Cardiac septum (tissue), 1 donor: ENCODE data around the gene SMCO2. TPM values are rescaled to one million over a fixed set of nuclear protein-coding genes. Genes with fewer than 3 reads are reported as not detected.

Experiments
- DNase-seq: peaks from one replicate; pipeline ENCODE4 v3.0.0-alpha.2; 2020; ENCODE audit warnings: low spot score
- intact Hi-C: fragments of 100-400 bp; cut with DNase I; formaldehyde crosslinking; loops from one replicate; pipeline ENCODE4 v1.14.0; 2022
- total RNA-seq: library from RNA; stranded (reverse); fragmentation: NEBNext Ultra II Directional; extraction: Animal tissue kit (Norgen Biotek cat#: 25700); gene quantifications from one replicate; pipeline ENCODE4 v1.2.1, GENCODE V29; 2021
- donor health status: DM: no; HTN: no; CAD: no.

The SMCO2 gene
- total RNA-seq, 1 donor from 2014 or later, result 0.38 TPM

DNA sequence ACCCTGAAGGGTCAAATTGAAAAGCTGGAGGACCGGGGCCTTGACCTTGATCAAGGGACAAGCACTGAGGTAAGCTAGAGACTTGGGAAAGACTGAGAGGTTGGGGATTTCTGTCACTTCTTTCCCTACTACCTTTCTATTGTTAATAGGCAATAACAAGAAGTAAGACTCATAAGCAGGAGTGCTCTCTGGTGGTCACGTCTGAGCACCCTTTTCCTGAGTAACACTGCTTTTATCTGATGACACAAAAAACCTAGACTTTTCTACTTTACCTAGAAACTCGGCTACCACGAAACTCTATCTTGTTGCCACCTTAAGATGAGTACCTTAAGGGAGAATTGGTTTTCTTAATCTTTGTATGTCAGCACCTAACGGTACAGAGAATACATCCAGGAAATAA is 41.9 kb downstream of the SMCO2 start:
- intact Hi-C loops, result no loop called here

DNA sequence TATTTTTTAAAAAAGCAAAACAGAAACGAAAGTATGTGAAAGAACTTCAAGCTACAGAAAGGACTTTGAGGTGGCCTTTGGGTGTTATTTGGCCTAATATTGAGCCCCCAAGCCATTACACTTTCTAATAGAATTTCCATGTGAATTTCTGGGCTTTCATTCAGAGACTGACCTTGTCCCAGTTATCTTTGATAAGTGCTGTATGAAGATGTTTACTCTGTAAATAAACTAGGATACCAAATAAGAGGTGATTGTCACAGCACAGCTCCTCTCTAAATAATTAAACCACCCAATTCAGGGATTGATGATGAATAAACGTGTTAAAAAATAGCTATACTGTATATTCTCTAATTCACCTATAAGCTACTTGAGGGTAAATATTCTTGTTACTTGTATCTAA is 44.7 kb downstream of the SMCO2 start:
- no peak for DNase-seq
- intact Hi-C loops, result no loop called here

More for the DNA sequence above, 41.9 kb downstream of the SMCO2 start:
- DNase-seq, result no peak

DNA sequence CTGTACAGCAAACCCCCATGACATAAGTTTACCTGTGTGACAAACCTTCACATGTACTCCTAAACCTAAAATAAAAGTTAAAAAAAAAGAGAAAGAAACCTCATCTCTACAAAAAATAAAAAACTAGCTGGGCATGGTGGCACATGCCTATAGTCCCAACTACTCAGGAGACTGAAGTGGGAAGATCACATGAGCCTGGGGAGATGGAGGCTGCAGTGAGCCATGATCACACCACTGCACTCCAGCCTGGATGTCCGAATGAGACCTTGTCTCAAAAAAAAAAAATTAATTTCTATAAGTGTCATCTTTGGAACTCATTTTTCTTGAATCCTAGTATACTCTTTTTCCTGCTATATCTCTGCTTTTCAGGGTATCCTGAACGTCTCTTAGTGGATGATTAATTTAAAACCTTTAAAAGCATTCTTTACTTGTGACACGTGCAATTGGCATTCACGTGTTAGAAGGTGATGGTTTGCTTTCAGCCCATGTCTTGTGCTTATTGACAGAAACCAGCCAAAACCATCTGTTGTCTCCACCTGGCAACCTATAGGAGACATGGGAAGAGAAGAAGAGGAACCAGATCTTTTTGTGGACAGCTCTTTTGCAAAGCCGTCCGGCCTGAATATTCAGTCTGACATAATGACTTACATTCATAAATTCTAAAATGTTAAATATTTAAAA is 46.9 kb downstream of the SMCO2 start:
- DNase-seq, result no peak
- intact Hi-C loops, result no loop called here

DNA sequence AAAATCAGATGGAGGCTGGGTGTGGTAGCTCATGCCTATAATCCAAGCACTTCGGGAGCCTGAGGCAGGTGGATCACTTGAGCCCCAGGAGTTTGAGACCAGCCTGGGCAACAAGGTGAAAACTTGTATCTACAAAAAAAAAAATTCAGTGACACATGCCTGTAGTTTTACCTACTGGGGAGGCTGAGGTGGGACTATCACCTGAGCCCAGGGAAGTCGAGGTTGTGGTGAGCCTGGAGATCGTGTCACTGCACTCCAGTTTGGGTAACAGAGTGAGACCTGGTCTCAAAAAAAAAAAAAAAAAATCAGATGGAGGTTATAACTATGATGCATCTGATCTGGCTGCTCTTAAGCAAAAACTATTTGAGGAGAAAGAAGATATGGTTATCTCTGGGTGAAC is 50.9 kb downstream of the SMCO2 start:
- intact Hi-C loops, result no loop called here
- DNase-seq, result no peak

DNA sequence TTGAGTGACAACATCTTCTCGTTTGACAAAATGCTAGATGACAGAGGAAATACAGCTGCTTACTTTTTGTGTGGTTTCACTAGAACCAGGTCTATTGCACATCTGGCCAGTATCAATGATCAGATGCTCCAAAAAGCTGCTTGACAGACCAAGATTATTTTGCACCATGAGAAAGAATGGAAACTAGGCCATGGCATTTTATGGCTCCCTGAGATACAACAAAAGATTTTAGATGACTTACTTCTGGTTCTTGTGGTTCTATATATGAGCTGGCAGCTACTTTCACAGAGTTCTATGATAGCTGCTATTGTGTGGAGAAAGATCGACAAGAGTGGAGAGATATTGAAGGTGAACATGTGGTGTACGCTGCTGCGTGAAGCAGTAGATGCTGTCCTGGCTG is 51.6 kb downstream of the SMCO2 start:
- no peak for DNase-seq
- intact Hi-C loops, result no loop called here

DNA sequence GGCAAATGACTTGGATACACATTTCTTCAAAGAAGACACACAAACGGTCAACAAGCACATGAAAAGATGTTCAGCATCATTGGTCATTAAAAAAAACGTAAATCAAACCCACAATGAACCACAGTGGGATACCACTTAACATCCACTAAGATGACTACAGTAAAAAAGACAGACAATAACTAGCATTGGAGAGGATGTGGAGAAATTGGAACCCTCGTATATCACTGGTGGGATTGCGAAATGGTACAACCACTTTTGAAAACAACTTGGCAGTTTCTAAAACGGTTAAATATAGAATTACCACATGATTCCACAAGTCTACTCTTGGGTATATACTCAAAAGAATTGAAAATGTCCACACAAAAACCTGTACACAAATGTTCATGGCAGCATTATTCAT is 52.2 kb downstream of the SMCO2 start:
- intact Hi-C loops, result no loop called here
- no peak for DNase-seq

DNA sequence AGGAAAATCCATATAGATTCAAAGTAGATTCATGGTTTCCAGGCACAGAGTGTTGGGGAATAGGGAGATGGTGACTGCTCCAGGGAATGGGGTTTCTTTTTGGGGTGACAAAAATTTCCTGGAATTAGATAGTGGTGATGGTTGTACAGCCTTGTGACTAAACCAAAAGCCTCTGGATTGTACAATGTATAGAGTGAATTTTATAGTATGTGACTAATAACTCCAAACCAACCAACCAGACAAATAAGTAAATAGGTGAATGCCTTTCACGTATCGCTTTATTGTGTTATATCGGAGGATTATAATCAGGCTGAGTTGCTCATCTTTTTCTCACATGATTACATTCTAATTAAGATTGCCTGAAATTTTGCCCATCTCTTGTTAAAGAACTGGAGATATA is 52.8 kb downstream of the SMCO2 start:
- DNase-seq, result no peak
- intact Hi-C loops, result no loop called here

DNA sequence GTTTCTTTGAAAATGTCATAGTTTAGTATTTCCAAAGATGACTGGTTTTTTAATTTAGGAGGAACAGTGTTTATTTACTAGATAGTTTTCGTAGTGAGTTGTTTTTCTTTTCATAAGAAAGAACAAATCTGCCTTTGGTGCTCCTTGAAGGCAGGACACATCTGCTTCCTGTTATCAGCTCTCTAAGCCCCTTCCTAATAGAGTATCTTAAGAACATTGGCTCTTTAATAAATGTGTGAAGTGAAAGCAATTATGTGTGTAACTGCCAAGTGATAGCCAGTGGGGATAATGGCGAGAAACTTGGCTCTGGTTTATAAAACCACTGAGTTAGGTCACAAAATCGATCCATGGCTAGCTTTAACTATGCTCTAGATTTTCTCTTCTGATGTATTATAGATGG is 54.0 kb downstream of the SMCO2 start:
- intact Hi-C loops, result no loop called here
- no peak for DNase-seq

DNA sequence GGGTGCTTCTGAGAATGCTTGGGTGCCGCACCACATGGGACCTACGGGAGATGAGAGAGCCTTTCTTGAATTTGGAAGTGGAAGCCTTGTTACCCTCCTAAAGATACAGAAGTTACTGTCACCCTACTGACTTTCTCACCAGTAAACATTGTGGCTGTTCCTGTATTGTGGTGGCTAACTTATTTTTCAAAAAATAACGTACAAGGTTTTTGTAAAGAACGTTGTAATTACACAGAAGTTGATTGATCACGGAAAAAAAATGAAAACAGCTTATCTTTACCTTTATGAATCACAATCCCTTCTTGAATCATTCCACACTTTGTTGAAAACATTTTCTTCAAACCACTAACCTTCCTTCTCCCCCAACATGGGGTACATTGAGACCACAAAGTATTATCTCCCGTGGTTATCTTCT is 55.5 kb downstream of the SMCO2 start:
- DNase-seq, result no peak
- intact Hi-C loops, result no loop called here

DNA sequence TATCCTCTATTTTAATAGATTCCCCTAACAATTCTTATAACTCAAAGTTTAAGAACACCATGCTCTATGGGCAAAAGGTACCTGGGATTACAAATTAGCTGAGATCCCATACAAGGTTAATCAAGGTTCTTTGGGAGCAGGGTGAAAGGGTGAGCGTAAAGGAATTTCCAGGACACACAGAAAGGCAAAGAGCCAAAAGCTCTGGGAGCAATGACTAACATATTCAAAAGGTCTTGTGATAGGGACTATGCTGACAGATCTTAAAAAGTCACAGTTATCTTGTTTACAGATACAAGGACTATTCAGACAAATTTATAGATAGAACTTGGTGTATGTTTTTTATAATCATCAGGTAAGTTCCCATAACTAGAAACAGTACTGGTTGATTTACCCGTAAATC is 58.0 kb downstream of the SMCO2 start:
- no peak for DNase-seq
- intact Hi-C loops, result no loop called here

DNA sequence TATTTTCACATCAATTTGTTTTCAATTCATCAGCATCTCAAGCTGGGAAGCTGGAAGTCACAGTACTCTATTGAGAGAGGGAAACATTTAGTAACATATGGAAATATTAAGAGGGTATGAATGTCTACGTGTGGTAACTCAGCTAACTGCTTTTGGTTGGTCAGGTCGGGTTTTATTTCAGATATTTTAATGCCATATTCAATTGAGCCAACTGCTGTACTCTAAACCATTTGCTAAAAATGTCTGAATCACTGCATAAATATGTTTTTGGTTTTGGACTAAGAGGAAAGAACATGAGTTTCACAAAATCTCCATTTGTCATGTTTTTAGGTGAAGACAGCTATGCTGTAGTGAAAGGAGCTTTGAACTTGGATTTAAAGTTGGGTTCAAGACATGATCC is 58.6 kb downstream of the SMCO2 start:
- intact Hi-C loops, result no loop called here
- no peak for DNase-seq

DNA sequence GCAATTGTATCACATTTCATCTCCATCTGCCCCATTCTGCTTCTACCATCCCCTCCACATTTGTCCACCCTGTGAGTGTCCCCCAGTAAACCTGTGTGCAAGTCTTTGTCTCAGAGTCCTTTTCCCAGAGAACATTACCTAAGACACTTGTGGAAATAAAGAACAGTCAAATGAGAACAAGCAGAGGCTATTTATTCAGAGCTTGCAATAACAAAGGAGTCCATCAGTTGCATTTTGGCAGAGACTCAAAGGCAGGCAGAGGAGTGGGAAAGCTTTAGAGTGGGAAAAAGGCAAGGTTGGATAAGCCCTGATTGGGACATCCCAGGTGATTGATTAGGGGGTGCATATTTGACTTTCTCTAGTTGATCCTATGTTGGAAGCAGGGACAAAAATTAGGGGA is 59.2 kb downstream of the SMCO2 start:
- intact Hi-C loops, result no loop called here
- DNase-seq, result no peak

DNA sequence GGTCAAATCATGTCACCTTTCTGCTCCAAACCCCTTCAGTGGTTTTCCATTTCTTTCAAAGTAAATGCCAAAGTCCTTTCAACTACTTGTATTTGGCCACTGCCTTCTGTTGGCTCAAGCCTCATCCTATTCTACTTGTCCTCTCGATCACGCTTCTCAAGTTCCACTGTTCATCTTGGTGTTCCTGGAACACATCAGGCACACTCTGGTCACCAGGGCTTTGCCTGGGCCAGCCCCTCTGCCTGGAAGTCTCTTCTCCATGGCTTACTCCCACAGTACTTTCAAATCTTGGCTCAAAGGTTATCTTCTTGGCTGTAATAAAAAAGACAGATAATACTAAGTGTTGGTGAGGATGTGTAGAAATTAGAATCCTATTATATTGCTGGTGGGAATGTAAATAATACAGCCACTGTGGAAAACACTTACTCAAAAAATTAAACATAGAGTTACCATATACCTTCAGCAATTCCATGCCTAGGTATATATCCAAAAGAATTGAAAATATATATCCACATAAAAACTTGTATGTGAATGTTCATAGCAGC is 60.2 kb downstream of the SMCO2 start:
- DNase-seq, result no peak
- intact Hi-C loops, result no loop called here

DNA sequence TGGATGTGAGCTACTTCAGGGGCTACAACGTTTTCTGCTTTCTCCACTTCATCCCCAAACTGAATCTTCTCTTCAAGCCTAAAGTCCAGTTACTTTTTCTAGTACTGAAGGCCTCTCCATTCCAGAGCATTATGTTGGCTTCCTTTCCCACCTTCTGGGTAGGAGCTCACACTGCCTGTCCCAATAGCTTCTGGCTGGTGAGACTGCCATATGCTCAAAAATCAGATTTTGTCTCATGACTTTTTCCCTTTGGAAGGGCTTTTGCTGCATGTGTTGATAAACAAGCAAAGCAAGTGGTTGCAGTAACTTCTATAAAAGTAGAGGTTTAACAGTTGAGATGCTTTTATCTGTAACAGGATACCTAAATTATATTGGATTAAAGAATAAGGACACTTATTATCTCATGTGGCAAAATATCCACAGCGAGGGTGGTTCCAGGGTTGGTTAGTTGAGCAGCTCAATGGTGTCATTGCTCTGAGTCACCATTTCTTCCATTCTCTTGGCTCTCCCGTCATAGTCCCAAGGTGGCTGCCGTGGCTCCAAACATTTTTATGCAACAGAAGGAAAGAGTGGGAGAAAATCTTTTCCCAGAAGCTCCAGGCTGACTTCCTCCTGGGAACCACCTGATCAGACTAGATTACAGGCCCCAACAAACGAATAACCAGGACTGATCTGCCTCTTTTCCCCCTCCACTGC is 62.3 kb downstream of the SMCO2 start:
- DNase-seq, result no peak
- intact Hi-C loops, result no loop called here

DNA sequence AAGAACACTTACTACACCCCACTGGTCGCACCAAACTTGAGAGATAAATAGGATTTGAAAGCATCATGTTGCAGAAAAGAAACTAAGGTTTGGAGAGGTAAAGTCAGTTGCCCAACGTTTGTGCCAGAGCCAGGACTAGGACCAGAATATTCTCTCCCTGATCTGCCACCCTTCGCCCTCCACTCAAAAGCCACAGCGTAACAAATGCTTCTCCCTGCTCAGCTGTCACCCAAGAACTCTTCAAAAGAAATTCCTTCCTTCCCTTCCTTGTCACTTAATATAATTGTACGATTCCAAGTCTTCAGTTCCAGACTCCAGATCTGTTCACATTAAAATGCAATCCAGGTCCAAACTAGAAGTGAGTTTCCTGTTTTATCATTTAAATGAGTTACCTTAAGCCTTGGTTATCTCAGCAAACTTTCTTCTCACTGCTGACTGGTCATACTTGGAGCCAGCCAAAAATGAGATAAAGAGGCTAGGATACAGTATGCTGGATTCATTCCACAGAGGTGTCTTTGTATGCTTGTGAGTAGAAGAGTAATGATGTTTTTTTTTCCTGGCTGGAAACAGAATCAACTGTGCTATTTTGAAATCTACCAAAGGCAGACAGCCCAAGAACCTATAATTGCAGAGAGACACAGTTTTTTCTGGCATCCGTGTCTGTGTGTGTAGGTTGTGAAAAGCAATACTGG is 64.6 kb downstream of the SMCO2 start:
- intact Hi-C loops, result loop anchor here (5.0 kb wide), 1 partner anchor 41 kb away; no protein-coding TSS in a partner anchor
- no peak for DNase-seq

DNA sequence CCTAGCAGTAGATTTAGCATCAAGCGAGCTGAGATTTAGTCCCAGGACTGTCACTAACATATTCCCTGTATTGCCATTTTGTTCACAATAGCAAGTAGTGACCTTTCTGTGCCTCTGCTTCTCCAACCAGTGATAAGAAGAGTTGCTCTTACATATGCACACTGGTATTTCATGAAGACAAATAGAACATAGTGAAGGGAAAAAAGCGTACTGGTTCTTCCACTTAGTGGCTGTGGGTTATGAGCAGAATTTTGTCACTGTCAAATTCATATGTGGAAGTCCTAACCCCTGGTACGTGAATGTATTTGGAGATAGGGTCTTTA is 65.1 kb downstream of the SMCO2 start:
- intact Hi-C loops, result loop anchor here (5.0 kb wide), 1 partner anchor 41 kb away; no protein-coding TSS in a partner anchor
- DNase-seq, result no peak

DNA sequence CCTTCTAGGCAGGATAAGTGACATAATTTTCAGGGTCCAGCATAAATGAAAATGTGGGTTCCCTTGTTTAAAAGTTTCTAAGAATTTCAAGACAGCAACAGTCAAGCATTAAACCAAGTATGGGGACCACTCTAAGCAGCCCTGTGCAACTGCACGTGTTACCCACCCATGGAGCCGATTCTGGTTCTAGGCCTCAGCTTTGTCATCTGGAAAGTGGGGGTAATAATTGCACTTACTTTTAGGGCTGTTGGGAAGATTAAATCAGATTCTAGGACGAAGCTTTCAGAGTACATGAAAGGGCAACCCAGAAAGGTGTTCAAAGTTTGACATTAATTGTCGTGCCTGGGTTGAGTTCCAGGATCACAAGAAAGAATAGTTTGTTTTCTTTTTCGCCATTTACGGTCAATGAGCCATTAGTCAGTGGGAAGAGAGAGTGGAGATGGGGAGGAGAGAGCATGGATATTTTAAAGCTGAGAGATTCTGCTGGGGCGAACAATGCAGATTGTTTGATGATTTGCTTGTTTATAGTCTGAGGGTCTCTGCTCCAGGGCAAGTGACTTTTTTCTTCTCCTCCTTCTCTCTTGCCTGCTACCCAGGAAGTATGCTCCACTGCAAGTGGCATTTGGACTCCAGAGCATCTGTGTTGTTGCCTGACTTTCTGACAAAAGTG is 66.8 kb downstream of the SMCO2 start:
- intact Hi-C loops, result loop anchor here (5.0 kb wide), 1 partner anchor 39 kb away; no protein-coding TSS in a partner anchor
- DNase-seq, result no peak

DNA sequence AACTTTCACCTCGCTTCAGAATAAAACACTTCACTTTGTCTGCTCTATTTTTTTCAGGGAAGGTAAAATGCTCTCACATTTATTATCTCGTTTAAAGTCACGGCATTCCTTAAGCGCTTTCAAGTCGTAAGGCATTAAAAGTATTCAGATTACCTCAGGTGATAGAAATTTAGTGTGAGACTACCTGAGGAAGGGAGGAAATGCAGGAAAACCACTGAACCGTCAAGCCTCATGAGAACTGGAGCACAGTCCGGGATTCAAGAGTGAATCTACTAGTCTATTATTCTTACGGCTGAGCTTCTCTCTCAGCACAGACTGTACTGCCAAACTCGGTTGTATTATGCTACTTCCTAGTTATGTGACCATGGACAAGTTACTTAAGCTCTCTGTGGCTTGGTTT is 69.1 kb downstream of the SMCO2 start:
- intact Hi-C loops, result no loop called here
- DNase-seq, result no peak

DNA sequence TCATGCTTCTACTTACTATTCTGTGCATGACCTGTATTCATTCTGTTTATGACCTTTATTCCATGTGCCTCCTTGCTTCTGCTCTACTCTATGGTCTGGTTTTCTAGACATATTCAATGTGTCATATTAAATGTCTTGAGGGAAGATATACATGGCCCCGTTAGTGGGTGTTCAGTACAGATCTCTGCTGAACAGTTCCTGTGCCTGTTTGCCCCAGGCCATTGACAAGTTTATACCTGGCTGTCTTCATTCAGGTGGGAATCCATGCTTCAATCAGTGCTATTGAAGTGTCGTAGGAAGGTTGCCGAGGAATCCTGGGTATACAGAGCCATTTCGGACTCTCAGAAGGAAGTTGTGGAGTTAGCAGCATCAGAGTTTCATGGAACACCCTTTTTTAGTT is 70.1 kb downstream of the SMCO2 start:
- intact Hi-C loops, result no loop called here

DNA sequence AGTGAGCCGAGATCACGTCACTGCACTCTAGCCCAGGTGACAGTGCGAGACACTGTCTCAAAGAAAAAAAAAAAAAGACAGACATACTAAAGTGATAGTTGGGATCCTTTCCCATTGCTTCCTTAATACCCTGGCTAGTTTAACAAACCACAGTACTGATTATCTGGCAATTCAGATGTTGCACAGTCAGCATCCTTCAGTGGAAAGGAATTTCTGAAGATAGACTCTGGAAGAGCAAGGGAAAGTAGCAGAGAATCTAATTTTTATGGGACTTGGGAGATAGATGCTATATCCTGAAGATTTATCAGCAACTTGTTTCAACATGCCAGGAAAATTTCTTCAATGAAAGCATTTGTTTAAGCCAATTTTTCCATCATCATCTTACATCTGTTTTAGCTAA is 71.0 kb downstream of the SMCO2 start:
- intact Hi-C loops, result no loop called here
- DNase-seq, result no peak

More for the DNA sequence above, 70.1 kb downstream of the SMCO2 start:
- DNase-seq, result no peak
